ENCODE data around the gene OR2V1.

Gene OR2V1

GRCh38 chr5:181076920-181077319, 54.0 kb downstream of the OR2V1 start:
- DNase-seq (ENCODE audit: low read depth in 1 of 2, low spot score in 1 of 2): no peak

Data from activated T-helper 1 cell treated with anti-CD3 and anti-CD28 coated beads, Interleukin-2, amount 50 U/mL, for 16 hours (primary cell).